ENCODE results near the gene BHLHE23.

Gene BHLHE23

GRCh38 chr20:62984666-62985443 lies 21.9 kb downstream of the BHLHE23 start:
- no peak for DNase-seq
- Histone ChIP-seq H3K36me3 (ENCODE audit: control insufficient read depth in 4 of 4, insufficient read depth in 4 of 4, low read length in 3 of 4) (no peaks in the 10 kb centered on the region), H3K4me1 (ENCODE audit: control extremely low read depth in 1 of 4, control insufficient read depth in 4 of 4, insufficient read depth in 4 of 4, low read length in 3 of 4) (peaks cover 3 to 46% (median 39%) of the 10 kb centered on the region in 4 experiments), H3K27me3 (replicated peaks in 2 of 5; ENCODE audit: control insufficient read depth in 4 of 5, insufficient read depth in 5 of 5, low read length in 4 of 5) (peaks cover 0 to 9% (median 4%) of the 10 kb centered on the region in 5 experiments), H3K4me3 (ENCODE audit: control insufficient read depth in 1 of 7, extremely low read depth in 1 of 7, insufficient read depth in 4 of 7, low read depth in 2 of 7, low read length in 6 of 7) (no peak overlapping the region), H3K27ac (ENCODE audit: insufficient read depth in 1 of 2, low read depth in 1 of 2, low read length in 2 of 2, poor library complexity in 1 of 2, severe bottlenecking in 2 of 2) (no peak overlapping the region), H3K9me3 (ENCODE audit: control extremely low read depth in 1 of 5, control insufficient read depth in 4 of 5, insufficient read depth in 2 of 5, low read depth in 1 of 5, low read length in 4 of 5) (no peaks in the 10 kb centered on the region)
- ChIA-PET CTCF (interaction anchor here (1.8 to 2.5 kb wide), 2 partner anchors 9 to 10 kb away, joined by 5 to 7 read pairs; no protein-coding TSS in a partner anchor), POLR2A (interaction anchor here (0.6 kb wide), 1 partner anchor 12 kb away, joined by 3 read pairs; no protein-coding TSS in a partner anchor)
- WGBS (ENCODE audit: insufficient coverage), result 92% methylated on average over 18 of the region's 18 CpGs

- no peak for DNase-seq
- POLR2A ChIA-PET, result no interaction called here
- H3K4me3 ChIP-seq (ENCODE audit: control insufficient read depth in 1 of 7, extremely low read depth in 1 of 7, insufficient read depth in 4 of 7, low read depth in 2 of 7, low read length in 6 of 7), result no peak overlapping the region
- H3K4me1 ChIP-seq (ENCODE audit: control extremely low read depth in 1 of 4, control insufficient read depth in 4 of 4, insufficient read depth in 4 of 4, low read length in 3 of 4), result peaks cover 5 to 52% (median 48%) of the 10 kb centered on the region in 4 experiments
- no peaks in the 10 kb centered on the region for H3K9me3 ChIP-seq (ENCODE audit: control extremely low read depth in 1 of 5, control insufficient read depth in 4 of 5, insufficient read depth in 2 of 5, low read depth in 1 of 5, low read length in 4 of 5)
- WGBS (ENCODE audit: insufficient coverage), result 100% methylated on average over 2 of the region's 6 CpGs
- no peak overlapping the region for H3K27ac ChIP-seq (ENCODE audit: insufficient read depth in 1 of 2, low read depth in 1 of 2, low read length in 2 of 2, poor library complexity in 1 of 2, severe bottlenecking in 2 of 2)
- no peaks in the 10 kb centered on the region for H3K36me3 ChIP-seq (ENCODE audit: control insufficient read depth in 4 of 4, insufficient read depth in 4 of 4, low read length in 3 of 4)
- CTCF ChIA-PET, result interaction anchor here (2.5 kb wide), 1 partner anchor 12 kb away, joined by 7 read pairs; no protein-coding TSS in a partner anchor
- H3K27me3 ChIP-seq (replicated peaks in 2 of 5; ENCODE audit: control insufficient read depth in 4 of 5, insufficient read depth in 5 of 5, low read length in 4 of 5), result peaks cover 0 to 11% (median 7%) of the 10 kb centered on the region in 5 experiments
Measured at GRCh38 chr20:62983210-62983609, 23.6 kb downstream of the BHLHE23 start.

GRCh38 chr20:62982124-62983075 lies 24.4 kb downstream of the BHLHE23 start:
- 25% methylated on average over 12 of the region's 21 CpGs for WGBS (ENCODE audit: insufficient coverage)
- Histone ChIP-seq H3K27ac (ENCODE audit: insufficient read depth in 1 of 2, low read depth in 1 of 2, low read length in 2 of 2, poor library complexity in 1 of 2, severe bottlenecking in 2 of 2) (no peak overlapping the region), H3K9me3 (ENCODE audit: control extremely low read depth in 1 of 5, control insufficient read depth in 4 of 5, insufficient read depth in 2 of 5, low read depth in 1 of 5, low read length in 4 of 5) (no peaks in the 10 kb centered on the region), H3K4me3 (ENCODE audit: control insufficient read depth in 1 of 7, extremely low read depth in 1 of 7, insufficient read depth in 4 of 7, low read depth in 2 of 7, low read length in 6 of 7) (peak overlapping the region in 4 of 7 experiments; percentile 10 to 52 (median 44)), H3K27me3 (replicated peaks in 2 of 5; ENCODE audit: control insufficient read depth in 4 of 5, insufficient read depth in 5 of 5, low read length in 4 of 5) (peaks cover 0 to 11% (median 7%) of the 10 kb centered on the region in 5 experiments), H3K36me3 (ENCODE audit: control insufficient read depth in 4 of 4, insufficient read depth in 4 of 4, low read length in 3 of 4) (no peaks in the 10 kb centered on the region), H3K4me1 (ENCODE audit: control extremely low read depth in 1 of 4, control insufficient read depth in 4 of 4, insufficient read depth in 4 of 4, low read length in 3 of 4) (peaks cover 5 to 60% (median 56%) of the 10 kb centered on the region in 4 experiments)
- DNase-seq, result peak in 2 of 3 donors; percentile 88 to 90
- ChIA-PET POLR2A (interaction anchor here (1.7 kb wide), 1 partner anchor 17 kb away, joined by 7 read pairs; no protein-coding TSS in a partner anchor), CTCF (interaction anchor here (1.2 to 3.0 kb wide), 5 partner anchors 10 to 26 kb away, joined by 3 to 16 read pairs (median 6); no protein-coding TSS in a partner anchor)

- H3K36me3 ChIP-seq (ENCODE audit: control insufficient read depth in 4 of 4, insufficient read depth in 4 of 4, low read length in 3 of 4), result no peaks in the 10 kb centered on the region
- CTCF ChIA-PET, result interaction anchor here (1.6 to 3.3 kb wide), 4 partner anchors 8 to 27 kb away, joined by 6 to 16 read pairs (median 12); no protein-coding TSS in a partner anchor
- H3K4me3 ChIP-seq (ENCODE audit: control insufficient read depth in 1 of 7, extremely low read depth in 1 of 7, insufficient read depth in 4 of 7, low read depth in 2 of 7, low read length in 6 of 7), result peak overlapping the region in 2 of 7 experiments; percentile 6 to 59
- POLR2A ChIA-PET, result interaction anchor here (1.7 to 4.1 kb wide), 3 partner anchors 18 to 28 kb away, joined by 7 to 24 read pairs (median 8); partner anchors contain the start of gene BHLHE23
- DNase-seq, result peak; percentile 70 to 89 (median 88)
- H3K27ac ChIP-seq (ENCODE audit: insufficient read depth in 1 of 2, low read depth in 1 of 2, low read length in 2 of 2, poor library complexity in 1 of 2, severe bottlenecking in 2 of 2), result no peak overlapping the region
- 1% methylated on average over 22 of the region's 28 CpGs for WGBS (ENCODE audit: insufficient coverage)
- peaks cover 5 to 68% (median 58%) of the 10 kb centered on the region in 4 experiments for H3K4me1 ChIP-seq (ENCODE audit: control extremely low read depth in 1 of 4, control insufficient read depth in 4 of 4, insufficient read depth in 4 of 4, low read length in 3 of 4)
- H3K9me3 ChIP-seq (ENCODE audit: control extremely low read depth in 1 of 5, control insufficient read depth in 4 of 5, insufficient read depth in 2 of 5, low read depth in 1 of 5, low read length in 4 of 5), result no peaks in the 10 kb centered on the region
- H3K27me3 ChIP-seq (replicated peaks in 2 of 5; ENCODE audit: control insufficient read depth in 4 of 5, insufficient read depth in 5 of 5, low read length in 4 of 5), result peaks cover 0 to 13% (median 5%) of the 10 kb centered on the region in 5 experiments
Measured at GRCh38 chr20:62980970-62981369, 25.8 kb downstream of the BHLHE23 start.

GRCh38 chr20:62980380-62980960 lies 26.3 kb downstream of the BHLHE23 start:
- WGBS (ENCODE audit: insufficient coverage), result 6% methylated on average over 12 of the region's 19 CpGs
- peaks cover 0 to 14% (median 5%) of the 10 kb centered on the region in 5 experiments for H3K27me3 ChIP-seq (replicated peaks in 2 of 5; ENCODE audit: control insufficient read depth in 4 of 5, insufficient read depth in 5 of 5, low read length in 4 of 5)
- no peaks in the 10 kb centered on the region for H3K9me3 ChIP-seq (ENCODE audit: control extremely low read depth in 1 of 5, control insufficient read depth in 4 of 5, insufficient read depth in 2 of 5, low read depth in 1 of 5, low read length in 4 of 5)
- CTCF ChIA-PET, result interaction anchor here (1.0 to 3.3 kb wide), 9 partner anchors 8 to 77 kb away, joined by 3 to 16 read pairs (median 6); no protein-coding TSS in a partner anchor
- no peaks in the 10 kb centered on the region for H3K36me3 ChIP-seq (ENCODE audit: control insufficient read depth in 4 of 4, insufficient read depth in 4 of 4, low read length in 3 of 4)
- DNase-seq, result peak in 2 of 3 donors; percentile 83 to 91
- POLR2A ChIA-PET, result interaction anchor here (1.7 to 4.1 kb wide), 3 partner anchors 19 to 28 kb away, joined by 7 to 24 read pairs (median 8); partner anchors contain the start of gene BHLHE23
- H3K4me1 ChIP-seq (ENCODE audit: control extremely low read depth in 1 of 4, control insufficient read depth in 4 of 4, insufficient read depth in 4 of 4, low read length in 3 of 4), result peaks cover 5 to 68% (median 58%) of the 10 kb centered on the region in 4 experiments
- H3K4me3 ChIP-seq (ENCODE audit: control insufficient read depth in 1 of 7, extremely low read depth in 1 of 7, insufficient read depth in 4 of 7, low read depth in 2 of 7, low read length in 6 of 7), result peak overlapping the region in 4 of 7 experiments; percentile 2 to 59 (median 23)
- H3K27ac ChIP-seq (ENCODE audit: insufficient read depth in 1 of 2, low read depth in 1 of 2, low read length in 2 of 2, poor library complexity in 1 of 2, severe bottlenecking in 2 of 2), result no peak overlapping the region

- Histone ChIP-seq H3K27ac (ENCODE audit: insufficient read depth in 1 of 2, low read depth in 1 of 2, low read length in 2 of 2, poor library complexity in 1 of 2, severe bottlenecking in 2 of 2) (no peak overlapping the region), H3K27me3 (replicated peaks in 2 of 5; ENCODE audit: control insufficient read depth in 4 of 5, insufficient read depth in 5 of 5, low read length in 4 of 5) (peaks cover 0 to 15% (median 10%) of the 10 kb centered on the region in 5 experiments), H3K4me3 (ENCODE audit: control insufficient read depth in 1 of 7, extremely low read depth in 1 of 7, insufficient read depth in 4 of 7, low read depth in 2 of 7, low read length in 6 of 7) (peak overlapping the region in 3 of 7 experiments; percentile 2 to 59 (median 43)), H3K36me3 (ENCODE audit: control insufficient read depth in 4 of 4, insufficient read depth in 4 of 4, low read length in 3 of 4) (no peaks in the 10 kb centered on the region), H3K4me1 (ENCODE audit: control extremely low read depth in 1 of 4, control insufficient read depth in 4 of 4, insufficient read depth in 4 of 4, low read length in 3 of 4) (peaks cover 5 to 68% (median 58%) of the 10 kb centered on the region in 4 experiments), H3K9me3 (ENCODE audit: control extremely low read depth in 1 of 5, control insufficient read depth in 4 of 5, insufficient read depth in 2 of 5, low read depth in 1 of 5, low read length in 4 of 5) (no peaks in the 10 kb centered on the region)
- CTCF ChIA-PET, result interaction anchor here (1.0 to 3.3 kb wide), 10 partner anchors 7 to 76 kb away, joined by 3 to 16 read pairs (median 4); no protein-coding TSS in a partner anchor
- WGBS (ENCODE audit: insufficient coverage), result 6% methylated on average over 19 of the region's 19 CpGs
- DNase-seq, result peak in 2 of 3 donors; percentile 25 to 49
- POLR2A ChIA-PET, result interaction anchor here (2.0 to 4.1 kb wide), 2 partner anchors 26 to 29 kb away, joined by 8 to 24 read pairs; partner anchors contain the start of gene BHLHE23
Measured at GRCh38 chr20:62979876-62980373, 26.8 kb downstream of the BHLHE23 start.
